CD4-positive, alpha-beta memory T cell (primary cell): ENCODE measurements around the gene PDS5B. TPM values are rescaled to one million over a fixed set of nuclear protein-coding genes. Genes with fewer than 3 reads are reported as not detected.

Experiments
- CTCF ChIA-PET: fragments of 350-600 bp; sonication (Branson Sonifier 250); formaldehyde crosslinking; loops from one replicate; lab custom pipeline; 2021; ENCODE audit warnings: inconsistent platforms; ENCODE audit not compliant: partially characterized antibody; lab: Charles Lee
- POLR2A ChIA-PET: fragments of 350-600 bp; sonication (Branson Sonifier 250); formaldehyde crosslinking; loops from one replicate; lab custom pipeline; 2021; ENCODE audit not compliant: partially characterized antibody; lab: Charles Lee
- DNase-seq, 5 donors: peaks; one replicate each; pipeline versions ENCODE4 v3.0.0 to v3.0.0-alpha.2; 2020 to 2022; ENCODE audit warnings: mixed read lengths in 1 of 5
- H3K27ac ChIP-seq: one replicate; pipeline ENCODE4 v1.7.0; 2013; ENCODE audit warnings: low read depth, low read length
- H3K27me3 ChIP-seq: 2 replicates; pipeline ENCODE4 v1.7.0; 2013; ENCODE audit warnings: mild to moderate bottlenecking, low read length, moderate library complexity; ENCODE audit not compliant: insufficient read depth
- H3K36me3 ChIP-seq: 2 replicates; pipeline ENCODE4 v1.7.0; 2013; ENCODE audit warnings: mild to moderate bottlenecking, low read length, moderate library complexity; ENCODE audit not compliant: insufficient read depth
- H3K4me1 ChIP-seq: 2 replicates; pipeline ENCODE4 v1.7.0; 2013; ENCODE audit warnings: mild to moderate bottlenecking, low read length, moderate library complexity; ENCODE audit not compliant: insufficient read depth
- H3K4me3 ChIP-seq, 2 donors: one replicate each; pipeline ENCODE4 v1.7.0; 2013; ENCODE audit warnings: low read length in 2 of 2, mild to moderate bottlenecking in 1 of 2
- H3K9me3 ChIP-seq, 2 donors: one replicate each; pipeline ENCODE4 v1.7.0; 2013; ENCODE audit warnings: low read length in 2 of 2, control low read depth in 1 of 2; ENCODE audit not compliant: control insufficient read depth in 1 of 2
- H3K27ac Mint-ChIP-seq, 7 donors: one replicate each; pipeline ENCODE4 v1.8.0; 2020 to 2021; ENCODE audit warnings: mixed read lengths in 7 of 7, mild to moderate bottlenecking in 6 of 7, inconsistent platforms in 3 of 7, moderate library complexity in 3 of 7
- H3K27me3 Mint-ChIP-seq, 2 donors: one replicate each; pipeline ENCODE4 v1.8.0; 2020 to 2021; ENCODE audit warnings: mixed read lengths in 2 of 2
- H3K36me3 Mint-ChIP-seq, 2 donors: one replicate each; pipeline ENCODE4 v1.8.0; 2020 to 2021; ENCODE audit warnings: mixed read lengths in 2 of 2, inconsistent platforms in 1 of 2, mild to moderate bottlenecking in 1 of 2
- H3K4me1 Mint-ChIP-seq, 4 donors: one replicate each; pipeline ENCODE4 v1.8.0; 2020 to 2021; ENCODE audit warnings: mixed read lengths in 4 of 4, mild to moderate bottlenecking in 1 of 4
- H3K4me3 Mint-ChIP-seq, 8 donors: one replicate each; pipeline ENCODE4 v1.8.0; 2020 to 2021; ENCODE audit warnings: mixed read lengths in 8 of 8, mild to moderate bottlenecking in 7 of 8, moderate library complexity in 6 of 8, inconsistent platforms in 3 of 8
- H3K9me3 Mint-ChIP-seq, 8 donors: one replicate each; pipeline ENCODE4 v1.8.0; 2020 to 2021; ENCODE audit warnings: mixed read lengths in 8 of 8, mild to moderate bottlenecking in 5 of 8, inconsistent platforms in 3 of 8, moderate library complexity in 1 of 8
- intact Hi-C: fragments of 100-400 bp; cut with micrococcal nuclease; formaldehyde crosslinking; loops from one replicate; pipeline ENCODE4 v1.15.1; 2023
- polyA plus RNA-seq, 2 donors: library from polyadenylated mRNA; unstranded; fragments of 300-500 nt; fragmentation: Illumina TruSeq; gene quantifications; one replicate each; pipeline ENCODE4 v1.2.3, GENCODE V29; 2021
- total RNA-seq, 2 experiments: library from RNA; stranded (reverse); gene quantifications; one replicate each; pipeline ENCODE4 v1.2.3, GENCODE V29; 2021

The PDS5B gene
- 10 to 100 TPM; 56.1 to 56.3 TPM for total RNA-seq
- 10 to 100 TPM; 28.7 TPM for polyA plus RNA-seq

- peaks cover 39% of the 10 kb centered on the region for H3K4me1 ChIP-seq
- H3K27me3 Mint-ChIP-seq, result no peaks in the 10 kb centered on the region
- H3K4me1 Mint-ChIP-seq, result peaks cover 27 to 46% (median 37%) of the 10 kb centered on the region in 4 donors
- peak within 1 kb of the TSS; percentile 94 to 98 (median 96) for H3K27ac Mint-ChIP-seq
- H3K36me3 Mint-ChIP-seq, result peaks cover 0 to 11% of the 10 kb centered on the region in 2 donors
- H3K4me3 Mint-ChIP-seq, result peak within 1 kb of the TSS; percentile 90 to 99 (median 96)
- intact Hi-C loops, result loop anchor here (1.0 to 5.0 kb wide), 12 partner anchors 48 to 1232 kb away; partner anchors contain the start of genes BRCA2, N4BP2L2, RFC3 and ZAR1L
- ChIA-PET POLR2A (interaction anchor here (0.6 to 2.6 kb wide), 18 partner anchors 48 to 957 kb away, joined by 3 to 22 read pairs (median 5); partner anchors contain the start of genes BRCA2, N4BP2L1, N4BP2L2 and ZAR1L), CTCF (interaction anchor here (0.7 to 8.4 kb wide), 35 partner anchors 10 to 1139 kb away, joined by 3 to 90 read pairs (median 5); partner anchors contain the start of genes BRCA2, N4BP2L1, N4BP2L2 and ZAR1L)
- H3K9me3 Mint-ChIP-seq, result peaks cover 0 to 2% (median 0%) of the 10 kb centered on the region in 8 donors
- H3K36me3 ChIP-seq, result no peaks in the 10 kb centered on the region
- peak within 1 kb of the TSS; percentile 68 for H3K27ac ChIP-seq
- H3K4me3 ChIP-seq, result peak within 1 kb of the TSS; percentile 62 to 93
- peak; percentile 96 to 98 (median 96) for DNase-seq
- H3K9me3 ChIP-seq, result no peaks in the 10 kb centered on the region
- no peaks in the 10 kb centered on the region for H3K27me3 ChIP-seq
Observed at GRCh38 chr13:32586080-32586900, at the start of gene PDS5B. Gene PDS5B (plus strand): TSS chr13:32586452. CDS start chr13:32648773, 62,321 bp downstream.

GRCh38 chr13:32537580-32538142 is 48.6 kb upstream of the PDS5B start:
- Histone ChIP-seq H3K9me3 (no peaks in the 10 kb centered on the region), H3K36me3 (peaks cover 17% of the 10 kb centered on the region), H3K4me1 (peaks cover 49% of the 10 kb centered on the region), H3K27me3 (no peaks in the 10 kb centered on the region), H3K27ac (peak overlapping the region; percentile 99), H3K4me3 (peak overlapping the region; percentile 87 to 100)
- H3K4me1 Mint-ChIP-seq, result peaks cover 39 to 67% (median 54%) of the 10 kb centered on the region in 4 donors
- ChIA-PET POLR2A (interaction anchor here (0.6 to 3.3 kb wide), 11 partner anchors 9 to 1005 kb away, joined by 3 to 35 read pairs (median 5); partner anchors contain the start of genes BRCA2, N4BP2L1, PDS5B and ZAR1L), CTCF (interaction anchor here (1.0 to 3.4 kb wide), 6 partner anchors 12 to 109 kb away, joined by 4 to 17 read pairs (median 6); partner anchors contain the start of gene PDS5B)
- peak in 1 of 5 donors; percentile 60 for DNase-seq
- peak overlapping the region; percentile 95 to 100 (median 99) for H3K4me3 Mint-ChIP-seq
- H3K9me3 Mint-ChIP-seq, result no peaks in the 10 kb centered on the region
- peak overlapping the region; percentile 99 to 100 (median 100) for H3K27ac Mint-ChIP-seq
- H3K27me3 Mint-ChIP-seq, result no peaks in the 10 kb centered on the region
- intact Hi-C loops, result loop anchor here (1.0 to 10.0 kb wide), 7 partner anchors 49 to 1333 kb away; partner anchors contain the start of genes BRCA2, PDS5B, RFC3 and ZAR1L
- peaks cover 32 to 44% of the 10 kb centered on the region in 2 donors for H3K36me3 Mint-ChIP-seq

GRCh38 chr13:32538143-32538620 is 48.1 kb upstream of the PDS5B start:
- H3K27me3 ChIP-seq, result no peaks in the 10 kb centered on the region
- peak overlapping the region; percentile 99 to 100 (median 100) for H3K27ac Mint-ChIP-seq
- H3K9me3 ChIP-seq, result no peaks in the 10 kb centered on the region
- no peaks in the 10 kb centered on the region for H3K27me3 Mint-ChIP-seq
- H3K4me3 ChIP-seq, result peak overlapping the region; percentile 87 to 100
- H3K36me3 Mint-ChIP-seq, result peaks cover 32 to 42% of the 10 kb centered on the region in 2 donors
- peak in 1 of 5 donors; percentile 87 for DNase-seq
- H3K9me3 Mint-ChIP-seq, result no peaks in the 10 kb centered on the region
- intact Hi-C loops, result loop anchor here (1.0 to 10.0 kb wide), 7 partner anchors 48 to 1333 kb away; partner anchors contain the start of genes BRCA2, PDS5B, RFC3 and ZAR1L
- H3K27ac ChIP-seq, result peak overlapping the region; percentile 99
- CTCF ChIA-PET, result interaction anchor here (1.0 to 3.4 kb wide), 8 partner anchors 8 to 109 kb away, joined by 3 to 17 read pairs (median 5); partner anchors contain the start of gene PDS5B
- H3K4me1 Mint-ChIP-seq, result peaks cover 36 to 63% (median 50%) of the 10 kb centered on the region in 4 donors
- H3K4me1 ChIP-seq, result peaks cover 44% of the 10 kb centered on the region
- peak overlapping the region; percentile 95 to 100 (median 99) for H3K4me3 Mint-ChIP-seq
- peaks cover 17% of the 10 kb centered on the region for H3K36me3 ChIP-seq
- POLR2A ChIA-PET, result interaction anchor here (1.2 to 3.3 kb wide), 10 partner anchors 10 to 1338 kb away, joined by 3 to 35 read pairs (median 7); partner anchors contain the start of genes B3GLCT, BRCA2, N4BP2L1 and PDS5B

GRCh38 chr13:32538621-32539246 is 47.5 kb upstream of the PDS5B start, which contains the start of gene N4BP2L2:
Gene N4BP2L2 (minus strand): TSS chr13:32538795. CDS start chr13:32537027, 1,768 bp downstream.
- DNase-seq, result peak; percentile 89 to 95 (median 91)
- peak within 1 kb of the TSS; percentile 87 to 100 for H3K4me3 ChIP-seq
- ChIA-PET CTCF (interaction anchor here (0.8 to 3.4 kb wide), 13 partner anchors 8 to 157 kb away, joined by 3 to 17 read pairs (median 4); partner anchors contain the start of gene PDS5B), POLR2A (interaction anchor here (1.2 to 3.3 kb wide), 11 partner anchors 8 to 1339 kb away, joined by 3 to 35 read pairs (median 5); partner anchors contain the start of genes B3GLCT, BRCA2, N4BP2L1 and PDS5B)
- peak within 1 kb of the TSS; percentile 99 for H3K27ac ChIP-seq
- H3K27me3 ChIP-seq, result no peaks in the 10 kb centered on the region
- H3K4me3 Mint-ChIP-seq, result peak within 1 kb of the TSS; percentile 95 to 100 (median 99)
- H3K36me3 ChIP-seq, result peaks cover 17% of the 10 kb centered on the region
- H3K4me1 Mint-ChIP-seq, result peaks cover 32 to 57% (median 44%) of the 10 kb centered on the region in 4 donors
- peaks cover 39% of the 10 kb centered on the region for H3K4me1 ChIP-seq
- intact Hi-C loops, result loop anchor here (1.0 to 10.0 kb wide), 7 partner anchors 48 to 1334 kb away; partner anchors contain the start of genes BRCA2, PDS5B, RFC3 and ZAR1L
- peak within 1 kb of the TSS; percentile 99 to 100 (median 100) for H3K27ac Mint-ChIP-seq
- H3K36me3 Mint-ChIP-seq, result peaks cover 29 to 38% of the 10 kb centered on the region in 2 donors
- no peaks in the 10 kb centered on the region for H3K9me3 ChIP-seq
- no peaks in the 10 kb centered on the region for H3K27me3 Mint-ChIP-seq
- H3K9me3 Mint-ChIP-seq, result no peaks in the 10 kb centered on the region

GRCh38 chr13:32542221-32542620 is 44.0 kb upstream of the PDS5B start:
- peaks cover 6% of the 10 kb centered on the region for H3K4me1 ChIP-seq
- no peaks in the 10 kb centered on the region for H3K9me3 ChIP-seq
- intact Hi-C loops, result no loop called here
- no peak overlapping the region for H3K4me3 Mint-ChIP-seq
- CTCF ChIA-PET, result interaction anchor here (2.3 kb wide), 1 partner anchor 44 kb away, joined by 6 read pairs; the partner anchor contains the start of gene PDS5B
- no peak for DNase-seq
- H3K9me3 Mint-ChIP-seq, result no peaks in the 10 kb centered on the region
- H3K27me3 Mint-ChIP-seq, result peaks cover 2 to 5% of the 10 kb centered on the region in 2 donors
- peaks cover 7 to 25% (median 15%) of the 10 kb centered on the region in 4 donors for H3K4me1 Mint-ChIP-seq
- peaks cover 0 to 12% of the 10 kb centered on the region in 2 donors for H3K36me3 Mint-ChIP-seq
- no peaks in the 10 kb centered on the region for H3K27me3 ChIP-seq
- POLR2A ChIA-PET, result no interaction called here
- H3K36me3 ChIP-seq, result no peaks in the 10 kb centered on the region
- no peak overlapping the region for H3K27ac Mint-ChIP-seq
- no peak overlapping the region for H3K4me3 ChIP-seq
- H3K27ac ChIP-seq, result no peak overlapping the region

GRCh38 chr13:32545083-32545482 is 41.2 kb upstream of the PDS5B start:
- CTCF ChIA-PET, result interaction anchor here (0.9 kb wide), 1 partner anchor 37 kb away, joined by 3 read pairs; no protein-coding TSS in a partner anchor
- no peak overlapping the region for H3K4me3 Mint-ChIP-seq

More at GRCh38 chr13:32545083-32545482, 41.2 kb upstream of the PDS5B start:
- Histone ChIP-seq H3K4me1 (no peaks in the 10 kb centered on the region), H3K36me3 (no peaks in the 10 kb centered on the region), H3K27ac (no peak overlapping the region), H3K4me3 (no peak overlapping the region), H3K9me3 (no peaks in the 10 kb centered on the region), H3K27me3 (no peaks in the 10 kb centered on the region)
- no peak overlapping the region for H3K27ac Mint-ChIP-seq
- H3K4me1 Mint-ChIP-seq, result no peaks in the 10 kb centered on the region
- H3K27me3 Mint-ChIP-seq, result peaks cover 2 to 5% of the 10 kb centered on the region in 2 donors
- POLR2A ChIA-PET, result interaction anchor here (1.0 kb wide), 1 partner anchor 116 kb away, joined by 3 read pairs; no protein-coding TSS in a partner anchor
- no peaks in the 10 kb centered on the region for H3K36me3 Mint-ChIP-seq
- intact Hi-C loops, result no loop called here
- no peaks in the 10 kb centered on the region for H3K9me3 Mint-ChIP-seq
- DNase-seq, result no peak
